Measurements from ENCODE around the gene LRP5.
"Not testable (repeated sequence)": the region's sequence is repeated elsewhere in the genome, so short reads cannot be mapped to it uniquely, and the experiment has no call there.

LRP5 gene

GRCh38 chr11:68434159-68434558 is 121.8 kb downstream of the LRP5 start:
- H3K27me3 Mint-ChIP-seq (ENCODE audit: low read depth); H3K27ac Mint-ChIP-seq; H3K4me1 Mint-ChIP-seq (ENCODE audit: low read depth); H3K4me3 Mint-ChIP-seq: not testable (repeated sequence)
- Mint-ChIP-seq H3K9me3 (peaks cover 16% of the 10 kb centered on the region), H3K36me3 (ENCODE audit: low read depth) (peaks cover 15% of the 10 kb centered on the region)

GRCh38 chr11:68436162-68436888 is 123.9 kb downstream of the LRP5 start:
- H3K4me3 Mint-ChIP-seq: no peak overlapping the region

GRCh38 chr11:68436985-68437926 is 124.9 kb downstream of the LRP5 start:
- Mint-ChIP-seq H3K4me1 (ENCODE audit: low read depth) (peaks cover 6% of the 10 kb centered on the region), H3K27me3 (ENCODE audit: low read depth) (no peaks in the 10 kb centered on the region), H3K36me3 (ENCODE audit: low read depth) (no peaks in the 10 kb centered on the region), H3K27ac (peak overlapping the region; percentile 39), H3K4me3 (no peak overlapping the region), H3K9me3 (no peaks in the 10 kb centered on the region)

More at GRCh38 chr11:68436162-68436888, 123.9 kb downstream of the LRP5 start:
- H3K9me3 Mint-ChIP-seq: no peaks in the 10 kb centered on the region
- peaks cover 6% of the 10 kb centered on the region for H3K4me1 Mint-ChIP-seq (ENCODE audit: low read depth)
- H3K27me3 Mint-ChIP-seq (ENCODE audit: low read depth): no peaks in the 10 kb centered on the region
- H3K36me3 Mint-ChIP-seq (ENCODE audit: low read depth): peaks cover 1% of the 10 kb centered on the region
- no peak overlapping the region for H3K27ac Mint-ChIP-seq

- H3K27me3 Mint-ChIP-seq (ENCODE audit: low read depth): no peaks in the 10 kb centered on the region
- H3K36me3 Mint-ChIP-seq (ENCODE audit: low read depth): no peaks in the 10 kb centered on the region
- no peak overlapping the region for H3K4me3 Mint-ChIP-seq
- no peak overlapping the region for H3K27ac Mint-ChIP-seq
- H3K9me3 Mint-ChIP-seq: no peaks in the 10 kb centered on the region
- peaks cover 6% of the 10 kb centered on the region for H3K4me1 Mint-ChIP-seq (ENCODE audit: low read depth)
Measured at GRCh38 chr11:68437927-68438657, 125.7 kb downstream of the LRP5 start.

- Mint-ChIP-seq H3K27ac (no peak overlapping the region), H3K27me3 (ENCODE audit: low read depth) (no peaks in the 10 kb centered on the region), H3K36me3 (ENCODE audit: low read depth) (no peaks in the 10 kb centered on the region), H3K4me1 (ENCODE audit: low read depth) (peaks cover 6% of the 10 kb centered on the region), H3K4me3 (no peak overlapping the region), H3K9me3 (no peaks in the 10 kb centered on the region)
Measured at GRCh38 chr11:68438658-68439259, 126.4 kb downstream of the LRP5 start.

GRCh38 chr11:68439355-68440065 is 127.1 kb downstream of the LRP5 start:
- H3K4me1 Mint-ChIP-seq (ENCODE audit: low read depth): peaks cover 6% of the 10 kb centered on the region
- no peaks in the 10 kb centered on the region for H3K36me3 Mint-ChIP-seq (ENCODE audit: low read depth)
- no peaks in the 10 kb centered on the region for H3K9me3 Mint-ChIP-seq
- no peak overlapping the region for H3K4me3 Mint-ChIP-seq
- no peaks in the 10 kb centered on the region for H3K27me3 Mint-ChIP-seq (ENCODE audit: low read depth)
- no peak overlapping the region for H3K27ac Mint-ChIP-seq

GRCh38 chr11:68440224-68440623 is 127.8 kb downstream of the LRP5 start:
- H3K4me1 Mint-ChIP-seq (ENCODE audit: low read depth): peaks cover 6% of the 10 kb centered on the region
- H3K27ac Mint-ChIP-seq: no peak overlapping the region
- no peaks in the 10 kb centered on the region for H3K27me3 Mint-ChIP-seq (ENCODE audit: low read depth)
- no peaks in the 10 kb centered on the region for H3K36me3 Mint-ChIP-seq (ENCODE audit: low read depth)
- H3K9me3 Mint-ChIP-seq: no peaks in the 10 kb centered on the region
- no peak overlapping the region for H3K4me3 Mint-ChIP-seq

- H3K27me3 Mint-ChIP-seq (ENCODE audit: low read depth): no peaks in the 10 kb centered on the region
- H3K9me3 Mint-ChIP-seq: no peaks in the 10 kb centered on the region
- no peaks in the 10 kb centered on the region for H3K36me3 Mint-ChIP-seq (ENCODE audit: low read depth)
- H3K4me1 Mint-ChIP-seq (ENCODE audit: low read depth): peaks cover 6% of the 10 kb centered on the region
- H3K27ac Mint-ChIP-seq: no peak overlapping the region
- H3K4me3 Mint-ChIP-seq: no peak overlapping the region
Measured at GRCh38 chr11:68441466-68442230, 129.3 kb downstream of the LRP5 start.

- H3K4me1 Mint-ChIP-seq (ENCODE audit: low read depth): peaks cover 4% of the 10 kb centered on the region
- no peak overlapping the region for H3K27ac Mint-ChIP-seq
- H3K4me3 Mint-ChIP-seq: no peak overlapping the region
- H3K9me3 Mint-ChIP-seq: no peaks in the 10 kb centered on the region
- no peaks in the 10 kb centered on the region for H3K27me3 Mint-ChIP-seq (ENCODE audit: low read depth)
- no peaks in the 10 kb centered on the region for H3K36me3 Mint-ChIP-seq (ENCODE audit: low read depth)
Measured at GRCh38 chr11:68442433-68442832, 130.0 kb downstream of the LRP5 start.

GRCh38 chr11:68444566-68444965 is 132.2 kb downstream of the LRP5 start:
- Mint-ChIP-seq H3K4me3 (no peak overlapping the region), H3K9me3 (no peaks in the 10 kb centered on the region), H3K27ac (no peak overlapping the region), H3K4me1 (ENCODE audit: low read depth) (peaks cover 5% of the 10 kb centered on the region), H3K27me3 (ENCODE audit: low read depth) (no peaks in the 10 kb centered on the region), H3K36me3 (ENCODE audit: low read depth) (peaks cover 2% of the 10 kb centered on the region)

- Mint-ChIP-seq H3K9me3 (no peaks in the 10 kb centered on the region), H3K36me3 (ENCODE audit: low read depth) (peaks cover 4% of the 10 kb centered on the region), H3K27me3 (ENCODE audit: low read depth) (no peaks in the 10 kb centered on the region), H3K27ac (no peak overlapping the region), H3K4me3 (no peak overlapping the region), H3K4me1 (ENCODE audit: low read depth) (peaks cover 5% of the 10 kb centered on the region)
Measured at GRCh38 chr11:68445531-68446035, 133.2 kb downstream of the LRP5 start.

GRCh38 chr11:68446046-68446725 is 133.8 kb downstream of the LRP5 start:
- no peak overlapping the region for H3K27ac Mint-ChIP-seq
- H3K4me3 Mint-ChIP-seq: no peak overlapping the region
- no peaks in the 10 kb centered on the region for H3K27me3 Mint-ChIP-seq (ENCODE audit: low read depth)
- H3K9me3 Mint-ChIP-seq: no peaks in the 10 kb centered on the region
- peaks cover 4% of the 10 kb centered on the region for H3K36me3 Mint-ChIP-seq (ENCODE audit: low read depth)
- H3K4me1 Mint-ChIP-seq (ENCODE audit: low read depth): peaks cover 5% of the 10 kb centered on the region

Measured in T-helper 1 cell treated with Interleukin-12 subunit alpha and Interleukin-12 subunit beta and Interleukin-4 antibody, amounts not matched to agents 30 μg/mL and 1 μg/mL, for 36 hours (primary cell).